ENCODE results near the gene COX6A2.
"Not testable (repeated sequence)": the region's sequence is repeated elsewhere in the genome, so short reads cannot be mapped to it uniquely, and the experiment has no call there.

Gene COX6A2

DNA sequence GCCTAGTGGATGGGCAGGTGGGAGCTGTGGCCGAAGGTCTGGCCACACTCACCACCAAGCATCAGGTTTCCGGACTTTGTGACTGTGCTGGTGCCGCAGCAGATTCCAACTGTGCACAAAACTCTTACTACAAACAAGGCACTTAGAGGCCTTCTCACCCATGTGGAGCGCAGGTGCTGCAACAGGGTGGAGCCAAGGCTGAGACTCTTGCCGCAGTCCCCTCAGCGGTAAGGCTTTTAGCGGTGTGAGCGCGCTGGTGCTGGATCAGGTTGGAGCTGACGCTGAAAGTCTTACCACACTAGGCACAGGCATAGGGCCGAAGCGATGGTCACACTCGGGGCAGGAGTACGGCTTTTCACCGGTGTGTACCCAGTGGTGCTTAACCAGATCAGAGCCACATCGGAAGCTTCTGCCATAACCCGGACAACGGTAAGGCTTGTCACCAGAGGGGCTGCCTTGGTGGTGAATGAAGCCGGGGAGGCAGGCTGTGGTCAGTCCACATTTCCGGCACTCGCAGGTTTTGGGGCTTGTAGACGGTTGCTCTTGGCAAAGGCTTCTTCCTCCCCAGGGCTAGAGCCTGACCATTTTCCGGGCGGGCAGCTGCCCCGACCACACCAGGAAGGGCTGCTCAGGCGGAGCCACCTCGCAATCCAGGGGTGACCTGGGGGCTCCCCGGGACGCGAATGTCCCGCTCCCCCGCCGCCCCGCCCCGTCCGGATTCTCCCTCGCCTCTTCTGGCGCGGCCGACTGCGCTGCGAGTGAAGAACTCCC, 30.1 kb upstream of the COX6A2 start:
- H3K9me3 Mint-ChIP-seq = no peaks in the 10 kb centered on the region
- peak; percentile 54 for DNase-seq (ENCODE audit: low spot score)
- peak overlapping the region; percentile 96 for H3K27ac Mint-ChIP-seq
- no peaks in the 10 kb centered on the region for H3K27me3 Mint-ChIP-seq (ENCODE audit: low read depth)
- peak overlapping the region; percentile 88 for H3K4me3 Mint-ChIP-seq
- H3K4me1 Mint-ChIP-seq (ENCODE audit: low read depth) = peaks cover 42% of the 10 kb centered on the region
- peaks cover 30% of the 10 kb centered on the region for H3K36me3 Mint-ChIP-seq (ENCODE audit: low read depth)

DNA sequence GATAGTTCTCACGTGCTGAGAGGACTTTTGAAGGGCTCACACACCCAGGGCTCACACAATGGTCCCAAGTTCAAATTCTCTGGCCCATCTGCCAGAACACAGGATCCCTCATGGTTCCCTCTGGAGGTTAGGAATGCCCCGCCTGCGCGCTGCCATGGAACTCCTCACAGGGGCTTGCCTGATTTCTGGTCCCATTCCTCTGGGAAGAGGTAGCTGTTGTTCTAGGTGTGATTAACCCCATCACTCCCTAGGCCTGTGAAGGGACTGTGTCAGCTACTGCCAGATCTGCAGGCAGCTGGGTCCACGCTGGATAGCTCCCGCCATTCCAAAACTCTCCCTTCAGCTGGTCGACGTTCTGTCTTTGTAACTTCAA, 28.8 kb upstream of the COX6A2 start:
- H3K9me3 Mint-ChIP-seq = no peaks in the 10 kb centered on the region
- DNase-seq (ENCODE audit: low spot score) = no peak
- no peaks in the 10 kb centered on the region for H3K27me3 Mint-ChIP-seq (ENCODE audit: low read depth)
- no peak overlapping the region for H3K27ac Mint-ChIP-seq
- peak overlapping the region; percentile 88 for H3K4me3 Mint-ChIP-seq
- peaks cover 24% of the 10 kb centered on the region for H3K36me3 Mint-ChIP-seq (ENCODE audit: low read depth)
- peaks cover 42% of the 10 kb centered on the region for H3K4me1 Mint-ChIP-seq (ENCODE audit: low read depth)

DNA sequence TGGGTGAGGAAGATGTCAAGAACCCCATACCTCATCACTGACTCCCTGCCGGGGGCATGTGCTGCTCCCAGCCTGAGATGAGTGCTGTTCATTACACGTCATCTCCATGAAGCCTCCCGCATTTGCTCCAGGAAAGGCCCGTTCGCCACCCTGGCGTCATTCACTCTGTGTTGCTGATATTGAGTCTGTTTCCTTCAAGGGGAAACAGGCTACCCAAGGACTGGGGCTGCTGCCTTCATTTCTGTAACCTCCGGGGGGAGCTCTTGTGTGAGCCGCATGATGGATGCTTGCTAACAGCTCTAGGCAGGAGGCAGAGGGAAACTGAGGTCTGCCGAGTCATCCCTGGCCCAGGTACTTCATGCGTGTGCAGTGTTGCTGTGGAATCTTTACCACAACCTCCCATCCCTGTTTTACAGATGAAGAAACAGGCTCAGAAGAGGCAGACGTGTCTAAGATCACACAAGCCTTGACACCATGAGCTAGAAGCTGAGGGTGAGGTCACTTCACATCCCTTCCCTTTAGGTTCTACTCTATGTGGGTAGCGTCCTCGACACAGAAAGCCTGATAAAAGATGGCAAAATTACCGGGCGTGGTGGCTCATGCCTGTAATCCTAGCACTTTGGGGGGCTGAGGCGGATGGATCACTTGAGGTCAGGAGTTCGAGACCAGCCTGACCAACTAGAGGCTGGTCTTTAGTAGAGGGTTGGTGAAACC, 27.6 kb upstream of the COX6A2 start:
- no peak for DNase-seq (ENCODE audit: low spot score)
- H3K9me3 Mint-ChIP-seq = no peaks in the 10 kb centered on the region
- H3K27ac Mint-ChIP-seq = peak overlapping the region; percentile 32
- H3K4me3 Mint-ChIP-seq = peak overlapping the region; percentile 62
- H3K36me3 Mint-ChIP-seq (ENCODE audit: low read depth) = peaks cover 26% of the 10 kb centered on the region
- H3K4me1 Mint-ChIP-seq (ENCODE audit: low read depth) = peaks cover 46% of the 10 kb centered on the region
- H3K27me3 Mint-ChIP-seq (ENCODE audit: low read depth) = no peaks in the 10 kb centered on the region

DNA sequence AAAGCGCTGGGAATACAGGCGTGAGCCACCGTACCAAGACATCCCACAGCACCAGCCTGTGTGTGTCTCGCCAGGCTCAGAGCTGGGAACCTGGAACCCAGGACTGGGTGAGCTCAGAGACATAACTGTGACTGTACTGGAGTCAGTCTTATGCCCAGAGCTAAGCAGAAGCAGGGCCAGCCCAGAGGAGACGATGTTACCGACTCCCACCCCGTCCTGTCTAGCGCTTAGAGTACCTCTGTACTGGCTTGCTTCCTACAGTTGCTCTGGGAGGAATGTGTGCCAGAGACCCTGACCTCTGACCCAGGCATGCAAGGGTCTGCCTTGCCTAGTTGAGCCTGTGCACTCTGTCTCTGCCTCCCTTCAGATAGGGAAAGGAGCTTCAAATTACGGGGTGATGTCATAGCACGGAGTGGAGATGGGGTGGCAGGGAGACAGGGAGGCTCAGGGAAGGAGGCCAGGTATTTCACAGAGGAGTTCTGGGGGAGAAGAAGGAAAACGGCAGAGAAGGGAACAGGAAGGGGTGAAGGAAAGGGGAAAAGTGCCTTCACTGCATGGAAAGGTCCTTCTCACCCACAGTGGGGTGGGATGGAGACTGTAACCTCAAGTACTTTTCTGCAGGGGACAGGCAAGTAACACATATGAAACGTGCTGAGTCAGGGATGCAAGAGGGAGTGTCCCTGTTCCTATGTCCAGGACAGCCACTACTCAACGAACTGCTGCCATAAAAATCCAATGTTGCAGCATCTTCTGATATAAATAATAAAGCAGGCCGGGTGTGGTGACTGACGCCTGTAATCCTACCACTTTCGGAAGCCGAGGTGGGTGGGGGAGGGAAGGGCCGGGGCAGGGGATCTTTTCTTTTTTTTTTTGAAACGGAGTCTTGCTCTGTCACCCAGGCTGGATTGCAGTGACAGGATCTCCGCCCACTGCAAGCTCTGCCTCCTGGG, 25.4 kb upstream of the COX6A2 start:
- no peak for DNase-seq (ENCODE audit: low spot score)
- H3K9me3 Mint-ChIP-seq = no peaks in the 10 kb centered on the region
- H3K4me3 Mint-ChIP-seq = no peak overlapping the region
- peak overlapping the region; percentile 49 for H3K27ac Mint-ChIP-seq
- H3K36me3 Mint-ChIP-seq (ENCODE audit: low read depth) = peaks cover 26% of the 10 kb centered on the region
- H3K27me3 Mint-ChIP-seq (ENCODE audit: low read depth) = no peaks in the 10 kb centered on the region
- H3K4me1 Mint-ChIP-seq (ENCODE audit: low read depth) = peaks cover 38% of the 10 kb centered on the region

DNA sequence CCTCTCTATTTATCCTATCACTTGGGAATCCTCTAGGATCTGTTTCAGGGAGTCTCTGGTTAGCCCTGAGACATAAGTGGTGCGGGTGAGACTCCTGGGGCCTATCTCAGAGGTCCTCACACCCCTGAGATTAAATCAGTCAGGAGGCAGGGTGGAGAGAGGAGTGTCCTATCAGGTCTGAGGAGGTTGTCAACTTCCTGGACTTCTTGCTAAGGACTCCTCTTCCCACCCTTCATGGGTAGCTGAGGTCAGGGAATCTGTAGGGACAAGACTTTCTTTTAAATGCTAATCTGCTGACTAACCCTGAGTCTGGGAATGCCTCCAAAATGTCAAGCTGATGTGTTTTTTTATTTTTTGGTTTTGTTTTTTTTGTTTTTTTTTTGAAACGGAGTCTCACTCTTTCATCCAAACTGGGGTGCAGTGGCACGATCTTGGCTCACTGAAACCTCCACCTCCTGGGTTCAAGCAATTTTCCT, 24.5 kb upstream of the COX6A2 start:
- Mint-ChIP-seq H3K9me3 (no peaks in the 10 kb centered on the region), H3K27ac (no peak overlapping the region), H3K36me3 (ENCODE audit: low read depth) (peaks cover 20% of the 10 kb centered on the region), H3K4me1 (ENCODE audit: low read depth) (peaks cover 32% of the 10 kb centered on the region), H3K4me3 (no peak overlapping the region), H3K27me3 (ENCODE audit: low read depth) (no peaks in the 10 kb centered on the region)
- no peak for DNase-seq (ENCODE audit: low spot score)

DNA sequence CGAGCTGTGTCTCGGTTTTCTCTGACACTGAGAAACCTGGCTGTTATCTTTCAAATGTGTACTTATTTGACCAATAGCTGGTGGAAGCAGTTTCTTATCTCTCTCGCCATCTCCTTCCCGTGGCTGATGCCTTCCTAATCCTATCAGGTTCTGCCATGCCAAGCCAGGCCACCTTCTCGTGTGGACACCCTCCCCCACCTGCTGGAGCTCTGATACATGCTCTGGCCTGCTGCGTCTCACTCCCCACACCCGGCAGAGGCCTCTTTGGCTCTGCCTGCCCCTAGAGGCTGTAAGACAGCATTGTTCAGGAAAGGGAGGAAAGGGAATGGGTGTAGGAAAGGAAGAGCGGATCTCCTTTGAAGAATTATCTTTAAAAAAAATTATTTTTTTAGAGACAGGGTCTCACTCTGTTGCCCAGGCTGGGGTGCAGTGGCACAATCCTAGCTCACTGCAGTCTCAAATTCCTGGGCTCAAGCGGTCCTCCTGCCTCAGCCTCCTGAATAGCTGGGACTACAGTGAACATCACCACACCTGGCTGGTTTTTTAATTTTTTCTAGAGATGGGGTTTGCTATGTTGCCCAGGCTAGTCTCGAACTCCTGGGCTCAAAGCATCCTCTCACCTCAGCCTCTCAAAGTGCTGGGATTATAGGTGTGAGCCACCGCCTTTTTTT, 23.7 kb upstream of the COX6A2 start:
- H3K27ac Mint-ChIP-seq = no peak overlapping the region
- no peak for DNase-seq (ENCODE audit: low spot score)
- no peak overlapping the region for H3K4me3 Mint-ChIP-seq

DNA sequence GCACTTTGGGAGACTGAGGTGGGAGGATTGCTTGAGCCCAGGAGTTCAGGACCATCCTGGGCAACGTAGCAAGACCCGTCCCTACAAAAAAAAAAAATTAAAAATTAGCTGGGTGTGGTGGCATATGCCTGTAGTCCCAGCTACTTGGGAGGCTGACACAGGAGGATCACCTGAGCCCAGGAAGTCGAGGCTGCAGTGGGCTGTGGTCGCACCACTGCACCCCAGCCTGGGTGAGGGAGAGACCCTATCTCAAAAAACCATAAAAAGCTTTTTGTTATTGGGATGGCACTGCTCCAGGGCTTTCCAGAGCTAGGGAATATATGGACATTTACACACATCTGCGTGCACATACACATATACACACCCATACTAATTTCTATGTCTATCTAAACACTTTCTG, 23.0 kb upstream of the COX6A2 start:
- Mint-ChIP-seq H3K4me1 (ENCODE audit: low read depth) (peaks cover 26% of the 10 kb centered on the region), H3K27me3 (ENCODE audit: low read depth) (no peaks in the 10 kb centered on the region), H3K9me3 (peaks cover under 1% of the 10 kb centered on the region), H3K4me3 (no peak overlapping the region), H3K36me3 (ENCODE audit: low read depth) (peaks cover 14% of the 10 kb centered on the region), H3K27ac (no peak overlapping the region)
- DNase-seq (ENCODE audit: low spot score) = no peak

More for the DNA sequence above, 23.7 kb upstream of the COX6A2 start:
- H3K27me3 Mint-ChIP-seq (ENCODE audit: low read depth) = no peaks in the 10 kb centered on the region
- H3K36me3 Mint-ChIP-seq (ENCODE audit: low read depth) = peaks cover 16% of the 10 kb centered on the region
- peaks cover 29% of the 10 kb centered on the region for H3K4me1 Mint-ChIP-seq (ENCODE audit: low read depth)
- no peaks in the 10 kb centered on the region for H3K9me3 Mint-ChIP-seq

DNA sequence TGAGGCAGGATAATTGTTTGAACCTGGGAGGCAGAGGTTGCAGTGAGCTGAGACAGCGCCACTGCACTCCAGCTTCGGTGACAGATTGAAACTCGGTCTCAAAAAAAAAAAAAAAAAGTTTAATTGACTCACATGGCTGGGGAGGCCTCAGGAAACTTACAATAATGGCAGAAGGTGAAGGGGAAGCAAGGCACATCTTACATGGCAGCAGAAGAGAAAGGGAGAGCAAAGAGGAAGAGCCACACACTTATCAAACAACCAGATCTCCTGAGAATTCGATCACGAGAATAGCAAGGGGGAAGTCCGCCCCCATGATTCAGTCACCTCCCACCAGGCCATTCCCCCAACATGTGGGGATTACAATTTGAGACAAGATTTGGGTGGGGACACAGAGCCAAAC, 17.8 kb upstream of the COX6A2 start:
- H3K36me3 Mint-ChIP-seq (ENCODE audit: low read depth); H3K27ac Mint-ChIP-seq; H3K27me3 Mint-ChIP-seq (ENCODE audit: low read depth); DNase-seq (ENCODE audit: low spot score); H3K4me3 Mint-ChIP-seq; H3K9me3 Mint-ChIP-seq: not testable (repeated sequence)
- peaks cover 12% of the 10 kb centered on the region for H3K4me1 Mint-ChIP-seq (ENCODE audit: low read depth)

DNA sequence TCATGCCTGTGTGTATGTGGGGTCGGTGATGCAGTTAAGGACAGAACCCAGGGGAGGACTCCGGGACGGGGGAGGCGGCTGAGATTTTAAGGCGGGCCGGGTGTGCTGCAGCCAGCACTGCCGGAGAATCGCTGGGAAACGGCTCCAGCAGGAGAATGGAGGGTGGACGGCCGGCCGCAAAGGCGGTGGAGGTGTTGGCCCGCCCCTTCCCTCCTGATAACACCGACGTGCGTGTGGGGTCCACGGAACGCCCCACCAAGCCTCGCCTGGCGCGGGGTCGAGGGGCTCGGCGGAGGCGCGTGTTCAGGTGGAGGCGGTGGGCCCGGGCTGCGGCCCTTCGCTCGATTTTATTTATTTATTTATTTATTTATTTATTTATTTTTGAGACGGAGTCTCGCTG, 13.8 kb upstream of the COX6A2 start:
- H3K4me3 Mint-ChIP-seq = peak overlapping the region; percentile 86

DNA sequence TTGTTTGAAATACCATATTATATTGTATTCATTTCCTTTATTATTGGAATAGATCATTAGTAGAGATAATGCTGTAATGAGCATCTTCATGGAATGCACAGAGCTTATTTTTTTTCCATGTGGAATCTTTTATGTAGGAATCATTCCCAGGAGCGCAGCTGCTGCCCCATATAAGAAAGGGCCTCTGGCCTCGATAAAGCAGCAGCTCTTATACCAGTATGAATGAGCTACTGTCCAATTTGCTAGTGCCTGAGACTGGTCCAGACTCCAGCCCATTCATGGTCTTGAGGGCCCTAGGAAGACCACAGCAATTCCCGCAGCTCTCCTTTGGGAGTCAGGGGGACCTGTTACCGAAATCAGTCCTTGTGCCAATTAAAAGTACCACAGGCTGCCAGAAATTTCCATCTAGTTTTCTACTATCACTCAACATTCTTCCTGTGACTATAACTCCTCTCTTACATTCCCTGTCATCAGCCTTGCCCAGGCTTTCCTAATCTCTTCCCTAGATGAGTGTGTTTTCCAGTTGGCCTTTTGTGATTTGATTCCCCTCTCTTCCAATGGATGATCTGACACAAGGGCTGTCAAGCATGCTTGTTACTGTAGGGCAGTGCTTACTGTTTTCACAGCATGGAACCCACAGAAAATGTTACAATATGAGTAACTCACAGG, 12.5 kb upstream of the COX6A2 start:
- Mint-ChIP-seq H3K27me3 (ENCODE audit: low read depth) (no peaks in the 10 kb centered on the region), H3K4me3 (no peak overlapping the region), H3K27ac (no peak overlapping the region), H3K4me1 (ENCODE audit: low read depth) (peaks cover 22% of the 10 kb centered on the region), H3K36me3 (ENCODE audit: low read depth) (no peaks in the 10 kb centered on the region), H3K9me3 (no peaks in the 10 kb centered on the region)
- DNase-seq (ENCODE audit: low spot score) = no peak

More for the DNA sequence above, 13.8 kb upstream of the COX6A2 start:
- Mint-ChIP-seq H3K36me3 (ENCODE audit: low read depth) (peaks cover 4% of the 10 kb centered on the region), H3K27me3 (ENCODE audit: low read depth) (no peaks in the 10 kb centered on the region), H3K4me1 (ENCODE audit: low read depth) (peaks cover 25% of the 10 kb centered on the region), H3K9me3 (peaks cover 5% of the 10 kb centered on the region), H3K27ac (peak overlapping the region; percentile 67)
- no peak for DNase-seq (ENCODE audit: low spot score)

DNA sequence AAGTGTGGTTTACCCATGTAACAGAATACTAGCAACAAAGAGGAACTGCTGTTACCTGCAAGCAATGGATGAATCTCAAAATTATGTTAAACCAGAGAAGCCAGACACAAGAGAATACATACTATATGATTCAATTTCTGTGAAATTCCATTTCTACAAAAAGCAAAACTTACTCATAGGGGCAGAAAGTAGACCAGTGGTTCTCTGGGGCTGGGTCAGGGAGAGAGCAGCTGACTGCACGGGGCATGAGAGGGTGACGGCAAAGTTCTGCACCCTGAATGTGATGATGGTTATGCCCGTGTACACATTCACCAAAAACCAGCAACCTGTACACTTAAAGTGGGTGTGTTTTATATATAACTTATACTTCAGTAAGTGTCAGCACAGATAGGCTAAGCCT, 11.4 kb upstream of the COX6A2 start:
- Mint-ChIP-seq H3K36me3 (ENCODE audit: low read depth) (no peaks in the 10 kb centered on the region), H3K4me3 (no peak overlapping the region), H3K9me3 (no peaks in the 10 kb centered on the region), H3K27me3 (ENCODE audit: low read depth) (no peaks in the 10 kb centered on the region), H3K4me1 (ENCODE audit: low read depth) (peaks cover 22% of the 10 kb centered on the region), H3K27ac (no peak overlapping the region)
- DNase-seq (ENCODE audit: low spot score) = no peak

DNA sequence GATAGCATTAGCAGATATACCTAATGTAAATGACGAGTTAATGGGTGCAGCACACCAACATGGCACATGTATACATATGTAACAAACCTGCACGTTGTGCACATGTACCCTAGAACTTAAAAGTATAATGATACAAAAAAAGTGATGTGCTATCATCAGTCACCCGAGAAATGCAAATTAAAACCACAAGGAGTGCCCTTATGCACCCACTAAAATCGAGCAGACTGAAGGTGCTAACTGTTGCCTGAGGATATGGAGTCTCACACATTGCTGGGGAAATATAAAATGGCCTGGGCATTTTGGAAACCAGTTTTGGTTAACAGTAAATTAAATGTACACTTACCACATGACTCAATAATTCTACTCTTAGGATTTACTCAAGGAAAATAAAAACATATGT, 10.9 kb upstream of the COX6A2 start:
- not testable (repeated sequence) for DNase-seq (ENCODE audit: low spot score); H3K4me3 Mint-ChIP-seq; H3K27me3 Mint-ChIP-seq (ENCODE audit: low read depth); H3K9me3 Mint-ChIP-seq; H3K36me3 Mint-ChIP-seq (ENCODE audit: low read depth); H3K27ac Mint-ChIP-seq
- peaks cover 22% of the 10 kb centered on the region for H3K4me1 Mint-ChIP-seq (ENCODE audit: low read depth)

DNA sequence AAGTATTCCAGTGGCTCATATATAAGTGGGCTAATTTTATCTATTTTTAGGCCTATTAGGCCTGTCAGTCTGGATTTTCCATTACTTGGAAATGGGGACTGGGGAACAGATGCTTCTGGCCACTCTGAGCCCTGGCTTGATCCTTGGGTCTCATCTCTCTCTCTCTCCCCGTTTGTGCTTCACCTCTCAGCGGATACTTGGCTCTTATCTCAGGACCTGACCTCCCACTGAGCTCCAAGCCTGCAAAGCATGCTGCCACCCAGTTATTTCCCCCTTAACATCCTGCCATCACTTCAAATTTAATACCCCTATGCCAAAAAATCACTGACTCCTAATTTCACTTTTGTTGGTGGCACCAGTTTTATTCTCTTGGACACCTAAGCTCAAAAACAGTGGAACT, 10.3 kb upstream of the COX6A2 start:
- DNase-seq (ENCODE audit: low spot score) = no peak
- no peaks in the 10 kb centered on the region for H3K36me3 Mint-ChIP-seq (ENCODE audit: low read depth)
- no peak overlapping the region for H3K27ac Mint-ChIP-seq
- no peak overlapping the region for H3K4me3 Mint-ChIP-seq
- no peaks in the 10 kb centered on the region for H3K27me3 Mint-ChIP-seq (ENCODE audit: low read depth)
- no peaks in the 10 kb centered on the region for H3K9me3 Mint-ChIP-seq
- peaks cover 22% of the 10 kb centered on the region for H3K4me1 Mint-ChIP-seq (ENCODE audit: low read depth)

Data from T-helper 2 cell treated with Interferon-gamma antibody and Interleukin-4, amounts not matched to agents 5 μg/mL and 100 μg/mL, for 36 hours (primary cell).